NCI-H1092 treated with DMSO at 0.1 percent for 48 hours (cell line): ENCODE measurements around the gene EML1.
A peak's percentile ranks its signal among the peaks of the same experiment; 100 is the strongest.

ENCODE experiments used
- DNase-seq: peaks from one replicate; lab custom pipeline; 2025; lab: John Stamatoyannopoulos, UW

EML1 gene

DNA sequence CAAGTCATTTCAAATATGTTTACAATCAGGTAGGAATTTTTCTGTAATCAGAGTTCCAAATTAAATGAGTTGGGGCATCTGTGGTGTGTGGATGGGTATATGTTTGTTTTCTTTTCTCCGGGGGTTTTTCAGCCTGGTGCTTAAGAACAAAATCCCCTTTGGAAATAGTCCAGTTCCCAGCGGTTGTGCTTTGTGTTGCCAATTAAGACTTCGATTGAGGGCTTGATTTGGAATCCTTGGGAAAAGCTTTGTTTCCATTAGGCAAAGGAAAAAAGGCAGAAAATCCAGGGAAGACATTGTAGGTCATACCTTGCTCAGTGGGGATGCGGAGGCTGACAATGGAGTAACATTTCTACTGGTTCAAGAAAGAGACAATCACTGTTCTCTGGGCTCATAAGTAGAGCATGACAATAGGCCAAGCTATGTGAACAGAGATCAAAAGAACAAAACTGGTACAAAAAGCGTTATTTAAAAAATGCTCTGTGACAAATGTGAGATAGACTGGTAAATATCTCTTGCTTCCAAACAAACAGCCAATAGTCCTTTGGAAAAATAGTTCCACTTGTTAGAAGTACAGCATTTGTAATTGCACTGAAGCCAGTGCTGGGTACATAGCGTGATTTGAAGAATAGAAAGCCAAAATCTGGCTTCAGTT is 79.7 kb downstream of the EML1 start:
- DNase-seq, result peak; percentile 21

- no peak for DNase-seq
Observed at GRCh38 chr14:99873653-99874052, 80.4 kb downstream of the EML1 start.

DNA sequence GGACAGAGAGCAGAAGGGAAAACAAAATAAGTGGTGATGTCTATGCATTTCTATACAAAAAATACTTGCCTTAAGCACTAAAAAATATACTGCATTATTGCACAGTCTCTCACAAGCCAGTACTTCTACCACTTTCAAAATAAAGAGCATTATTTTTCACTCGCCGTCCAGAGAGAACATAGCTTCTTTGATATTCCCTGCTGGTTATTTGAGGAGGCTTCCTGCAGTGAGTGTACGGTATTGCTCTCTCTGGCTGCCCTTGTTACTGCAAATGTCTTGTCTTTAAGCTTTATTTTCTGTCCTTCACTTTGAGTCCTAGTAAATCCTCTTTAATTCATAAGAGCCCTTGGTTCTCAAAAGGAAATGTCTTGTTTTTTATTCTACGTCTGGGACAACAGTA is 81.1 kb downstream of the EML1 start:
- DNase-seq, result no peak

- DNase-seq, result no peak
Observed at GRCh38 chr14:99875421-99875820, 82.2 kb downstream of the EML1 start.

DNA sequence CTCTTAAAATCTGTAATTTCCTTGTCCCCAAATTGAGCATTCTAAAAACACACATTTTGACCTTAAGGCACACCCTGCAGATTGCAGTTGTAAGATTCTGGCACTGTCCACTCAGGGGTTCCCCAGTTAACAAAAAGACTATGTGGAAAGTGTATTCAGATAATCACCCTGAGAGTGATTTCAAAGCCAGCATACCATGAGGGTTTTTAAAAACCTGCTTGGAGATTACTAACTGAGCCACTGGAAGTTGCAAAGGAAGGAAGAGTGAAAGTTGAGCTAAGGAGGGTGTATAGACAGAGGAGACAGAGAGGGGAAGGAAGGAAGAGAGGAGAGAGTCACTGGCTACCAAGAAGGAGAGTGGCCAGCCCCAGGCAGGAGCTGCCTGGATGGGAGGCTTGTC is 82.6 kb downstream of the EML1 start:
- no peak for DNase-seq

- DNase-seq, result no peak
Observed at GRCh38 chr14:99876406-99876805, 83.2 kb downstream of the EML1 start.

GRCh38 chr14:99878563-99878962 is 85.3 kb downstream of the EML1 start:
- no peak for DNase-seq

DNA sequence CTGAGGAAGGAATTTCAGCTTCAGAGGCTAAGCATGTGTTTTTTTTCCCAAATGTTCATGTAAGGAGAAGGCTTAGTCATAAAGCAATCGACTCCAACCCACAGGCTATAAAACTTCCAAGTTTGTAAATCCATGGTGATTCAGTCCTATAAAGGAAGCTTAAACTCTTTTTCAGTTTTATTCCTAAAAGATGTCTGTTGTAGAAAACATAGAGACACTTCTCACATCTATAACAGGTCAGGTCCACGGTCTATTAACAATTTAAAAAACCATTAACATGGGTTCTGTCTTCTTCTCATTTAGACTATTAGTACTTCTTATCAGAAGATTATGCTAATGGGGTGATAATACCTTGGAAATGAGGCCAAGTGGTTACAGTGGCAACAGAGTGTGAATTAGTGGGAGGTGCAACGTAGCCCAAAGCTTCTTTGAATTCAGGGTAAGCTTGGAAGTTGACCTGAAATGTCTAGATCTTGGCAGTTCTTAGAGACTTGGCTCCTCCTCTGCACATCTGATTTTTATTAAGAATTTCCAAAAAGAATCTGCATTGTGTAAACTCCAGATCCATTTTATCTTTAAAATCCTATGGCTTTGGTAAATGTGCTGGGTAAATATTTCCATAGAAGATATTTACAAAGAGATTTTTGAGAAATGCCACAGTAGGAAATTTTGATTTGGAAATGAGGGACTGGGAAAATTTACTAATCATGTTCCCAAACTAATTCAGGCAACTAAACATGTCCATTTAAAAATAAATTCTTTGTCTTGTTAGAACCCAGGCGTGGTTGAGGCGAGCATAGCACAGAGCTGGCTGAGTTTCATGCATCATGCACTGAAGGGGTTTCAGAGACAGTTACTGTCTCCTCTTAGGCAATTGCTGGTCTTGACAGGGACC is 86.4 kb downstream of the EML1 start:
- no peak for DNase-seq

- DNase-seq, result no peak
Observed at GRCh38 chr14:99880651-99881420, 87.6 kb downstream of the EML1 start.

GRCh38 chr14:99883866-99884650 is 90.8 kb downstream of the EML1 start:
- DNase-seq, result no peak

- DNase-seq, result peak; percentile 55
Observed at GRCh38 chr14:99884834-99885648, 91.8 kb downstream of the EML1 start.

GRCh38 chr14:99885649-99885958 is 92.4 kb downstream of the EML1 start:
- DNase-seq, result no peak

- no peak for DNase-seq
Observed at GRCh38 chr14:99887407-99887806, 94.2 kb downstream of the EML1 start.

- DNase-seq, result no peak
Observed at GRCh38 chr14:99888149-99888548, 94.9 kb downstream of the EML1 start.

GRCh38 chr14:99889268-99889667 is 96.1 kb downstream of the EML1 start:
- DNase-seq, result no peak

- DNase-seq, result no peak
Observed at GRCh38 chr14:99891266-99891665, 98.1 kb downstream of the EML1 start.

DNA sequence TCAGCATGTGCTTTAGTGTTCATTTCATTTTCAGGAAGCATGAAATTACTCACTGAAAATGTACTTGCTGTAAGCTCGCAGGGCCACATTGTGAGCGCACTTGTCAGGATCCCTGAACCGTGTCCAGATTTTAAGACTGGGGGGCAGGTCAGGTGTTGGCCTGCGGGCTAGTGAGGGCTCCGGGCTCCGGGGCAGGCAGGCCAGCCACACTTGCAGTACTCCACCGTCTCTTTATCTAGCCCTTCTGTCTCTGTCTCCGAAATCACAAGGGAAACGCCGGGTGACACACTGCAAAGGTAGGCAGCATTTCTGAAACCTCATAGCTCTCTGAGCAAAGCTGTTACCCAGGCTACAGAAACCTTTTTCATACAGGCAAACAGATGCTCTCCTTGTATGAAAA is 98.7 kb downstream of the EML1 start:
- DNase-seq, result no peak

GRCh38 chr14:99892406-99892805 is 99.2 kb downstream of the EML1 start:
- DNase-seq, result no peak

DNA sequence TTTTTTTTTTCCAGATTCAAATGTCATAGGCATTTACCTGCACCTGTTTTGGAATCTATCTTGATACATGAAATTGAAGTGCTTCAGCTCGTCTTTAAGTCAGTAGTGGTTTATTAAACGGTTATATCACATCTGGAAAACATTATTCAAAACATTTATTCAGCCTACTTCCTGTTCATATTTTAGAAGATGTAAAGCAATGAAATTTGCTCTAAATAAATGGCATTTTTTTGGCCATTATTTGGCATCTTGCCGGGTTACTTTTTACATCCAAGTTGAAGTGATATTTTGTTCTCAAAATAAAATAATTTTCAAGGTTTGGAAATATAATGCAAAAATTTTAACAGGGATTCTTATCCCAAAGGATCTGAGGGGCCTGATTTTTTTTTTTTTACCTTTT is 103.1 kb downstream of the EML1 start:
- no peak for DNase-seq

- peak; percentile 4 for DNase-seq
Observed at GRCh38 chr14:99899578-99900178, 106.5 kb downstream of the EML1 start.

DNA sequence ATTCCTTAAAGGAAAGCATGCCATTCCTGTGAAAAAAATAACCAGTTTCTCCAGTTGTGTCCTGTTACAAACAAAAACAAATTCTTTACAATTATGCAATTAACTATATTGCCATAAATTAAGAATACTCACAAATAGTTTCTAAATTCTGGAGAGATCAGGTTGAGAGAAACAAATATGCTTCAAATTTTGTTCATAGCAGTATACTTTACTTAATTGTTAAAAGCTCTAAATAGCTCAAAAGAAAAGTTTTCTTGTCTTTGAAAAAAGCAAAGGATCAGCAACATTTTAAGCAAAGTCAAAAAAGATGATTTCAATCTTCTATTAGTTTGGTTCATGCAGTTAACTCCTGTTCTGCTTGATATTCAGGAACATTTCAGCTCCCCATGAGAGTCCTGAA is 109.7 kb downstream of the EML1 start:
- DNase-seq, result no peak
